HEK293 (cell line): ENCODE data around the gene MYEF2.

Experiments used
- BCL11A ChIP-seq: fragments of 450-650 bp; formaldehyde crosslinking; IDR thresholded peaks from 2 replicates; pipeline ENCODE4 v1.5.1; 2016; ENCODE audit warnings: low read depth, missing biosample characterization, missing genetic modification characterization
- KLF7 ChIP-seq: fragments of 450-650 bp; formaldehyde crosslinking; IDR thresholded peaks from 2 replicates; pipeline ENCODE4 v1.5.1; 2016; ENCODE audit warnings: missing biosample characterization, missing genetic modification characterization, borderline replicate concordance
- REPIN1 ChIP-seq: fragments of 450-650 bp; formaldehyde crosslinking; IDR thresholded peaks from 2 replicates; pipeline ENCODE4 v1.5.1; 2017; ENCODE audit warnings: missing biosample characterization, missing genetic modification characterization, low read depth
- SP2 ChIP-seq: fragments of 450-650 bp; formaldehyde crosslinking; IDR thresholded peaks from 2 replicates; pipeline ENCODE4 v1.5.1; 2016; ENCODE audit warnings: missing biosample characterization, missing genetic modification characterization
- TCF7L2 ChIP-seq: IDR thresholded peaks from 2 replicates; pipeline ENCODE4 v1.6.1; 2011; ENCODE audit warnings: low read depth, mild to moderate bottlenecking, inconsistent platforms, low read length, moderate library complexity, borderline replicate concordance
- ZBTB20 ChIP-seq: fragments of 450-650 bp; formaldehyde crosslinking; IDR thresholded peaks from 2 replicates; pipeline ENCODE4 v1.5.1; 2016; ENCODE audit warnings: missing biosample characterization, missing genetic modification characterization
- ZNF311 ChIP-seq: fragments of 450-650 bp; formaldehyde crosslinking; IDR thresholded peaks from 2 replicates; pipeline ENCODE4 v1.5.1; 2017; ENCODE audit warnings: missing biosample characterization, missing genetic modification characterization, borderline replicate concordance
- TF ChIP-seq, protein P1 (sequence below): fragments of 450-650 bp; formaldehyde crosslinking; IDR thresholded peaks from 2 replicates; pipeline ENCODE4 v1.5.1; 2016; ENCODE audit warnings: missing biosample characterization, missing genetic modification characterization
- TF ChIP-seq, protein P2 (sequence below): sonication (generic); formaldehyde crosslinking; IDR thresholded peaks from 2 replicates; pipeline ENCODE4 v1.8.1; 2022; ENCODE audit warnings: mild to moderate bottlenecking, moderate library complexity, missing genetic modification reagents
- TF ChIP-seq, protein P3 (sequence below): fragments of 450-650 bp; IDR thresholded peaks from 2 replicates; pipeline ENCODE4 v1.5.1; 2018; ENCODE audit warnings: missing biosample characterization, missing genetic modification characterization
- TF ChIP-seq, protein P4 (sequence below): fragments of 450-650 bp; formaldehyde crosslinking; IDR thresholded peaks from 2 replicates; pipeline ENCODE4 v1.5.1; 2016; ENCODE audit warnings: missing biosample characterization, missing genetic modification characterization, low read depth

DNA sequence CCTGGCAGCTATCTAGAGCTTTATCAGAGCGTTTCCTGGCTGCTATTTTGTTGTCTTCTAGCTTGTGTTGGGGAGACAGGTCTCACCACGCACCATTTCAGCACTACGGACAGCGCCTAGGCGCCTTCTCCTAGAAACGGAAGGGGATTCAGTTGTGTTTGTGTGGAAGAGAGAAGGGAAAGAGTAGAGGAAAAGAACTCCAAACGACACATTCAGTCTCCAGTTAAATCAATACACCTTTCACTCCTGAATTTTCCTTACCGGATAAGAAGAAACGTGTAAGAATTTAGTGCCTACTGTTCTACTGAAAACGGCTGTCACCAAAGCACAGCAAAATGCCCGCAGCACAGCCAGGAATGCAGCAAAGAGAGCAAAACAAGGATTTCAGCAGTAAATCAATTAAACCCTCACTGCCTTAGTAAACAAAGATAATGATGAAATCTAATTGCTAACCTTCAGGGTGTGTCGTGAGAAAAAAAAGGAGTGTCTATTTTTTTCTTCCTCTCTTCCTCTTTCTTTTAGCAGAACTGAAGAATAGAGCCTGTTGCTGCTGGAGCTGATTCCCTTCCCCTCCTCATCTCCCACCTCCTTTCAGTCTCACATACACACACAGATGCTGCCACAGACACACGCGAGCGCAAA is 13.0 kb upstream of the MYEF2 start:
- TF ChIP-seq BCL11A (tag by site-specific recombination) (no peak), TCF7L2 (no peak), KLF7 (no peak), REPIN1 (tag by site-specific recombination) (no peak), SP2 (tag by site-specific recombination) (no peak), ZBTB20 (tag by site-specific recombination) (no peak), ZNF311 (tag by site-specific recombination) (no peak)
- TF ChIP-seq, protein P1, sequence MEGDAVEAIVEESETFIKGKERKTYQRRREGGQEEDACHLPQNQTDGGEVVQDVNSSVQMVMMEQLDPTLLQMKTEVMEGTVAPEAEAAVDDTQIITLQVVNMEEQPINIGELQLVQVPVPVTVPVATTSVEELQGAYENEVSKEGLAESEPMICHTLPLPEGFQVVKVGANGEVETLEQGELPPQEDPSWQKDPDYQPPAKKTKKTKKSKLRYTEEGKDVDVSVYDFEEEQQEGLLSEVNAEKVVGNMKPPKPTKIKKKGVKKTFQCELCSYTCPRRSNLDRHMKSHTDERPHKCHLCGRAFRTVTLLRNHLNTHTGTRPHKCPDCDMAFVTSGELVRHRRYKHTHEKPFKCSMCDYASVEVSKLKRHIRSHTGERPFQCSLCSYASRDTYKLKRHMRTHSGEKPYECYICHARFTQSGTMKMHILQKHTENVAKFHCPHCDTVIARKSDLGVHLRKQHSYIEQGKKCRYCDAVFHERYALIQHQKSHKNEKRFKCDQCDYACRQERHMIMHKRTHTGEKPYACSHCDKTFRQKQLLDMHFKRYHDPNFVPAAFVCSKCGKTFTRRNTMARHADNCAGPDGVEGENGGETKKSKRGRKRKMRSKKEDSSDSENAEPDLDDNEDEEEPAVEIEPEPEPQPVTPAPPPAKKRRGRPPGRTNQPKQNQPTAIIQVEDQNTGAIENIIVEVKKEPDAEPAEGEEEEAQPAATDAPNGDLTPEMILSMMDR: no peak
- TF ChIP-seq, protein P2, sequence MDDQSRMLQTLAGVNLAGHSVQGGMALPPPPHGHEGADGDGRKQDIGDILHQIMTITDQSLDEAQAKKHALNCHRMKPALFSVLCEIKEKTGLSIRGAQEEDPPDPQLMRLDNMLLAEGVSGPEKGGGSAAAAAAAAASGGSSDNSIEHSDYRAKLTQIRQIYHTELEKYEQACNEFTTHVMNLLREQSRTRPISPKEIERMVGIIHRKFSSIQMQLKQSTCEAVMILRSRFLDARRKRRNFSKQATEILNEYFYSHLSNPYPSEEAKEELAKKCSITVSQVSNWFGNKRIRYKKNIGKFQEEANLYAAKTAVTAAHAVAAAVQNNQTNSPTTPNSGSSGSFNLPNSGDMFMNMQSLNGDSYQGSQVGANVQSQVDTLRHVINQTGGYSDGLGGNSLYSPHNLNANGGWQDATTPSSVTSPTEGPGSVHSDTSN (CRISPR knock-in tag): no peak
- TF ChIP-seq, protein P3, sequence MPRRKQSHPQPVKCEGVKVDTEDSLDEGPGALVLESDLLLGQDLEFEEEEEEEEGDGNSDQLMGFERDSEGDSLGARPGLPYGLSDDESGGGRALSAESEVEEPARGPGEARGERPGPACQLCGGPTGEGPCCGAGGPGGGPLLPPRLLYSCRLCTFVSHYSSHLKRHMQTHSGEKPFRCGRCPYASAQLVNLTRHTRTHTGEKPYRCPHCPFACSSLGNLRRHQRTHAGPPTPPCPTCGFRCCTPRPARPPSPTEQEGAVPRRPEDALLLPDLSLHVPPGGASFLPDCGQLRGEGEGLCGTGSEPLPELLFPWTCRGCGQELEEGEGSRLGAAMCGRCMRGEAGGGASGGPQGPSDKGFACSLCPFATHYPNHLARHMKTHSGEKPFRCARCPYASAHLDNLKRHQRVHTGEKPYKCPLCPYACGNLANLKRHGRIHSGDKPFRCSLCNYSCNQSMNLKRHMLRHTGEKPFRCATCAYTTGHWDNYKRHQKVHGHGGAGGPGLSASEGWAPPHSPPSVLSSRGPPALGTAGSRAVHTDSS (tag by site-specific recombination): no peak
- TF ChIP-seq, protein P4, sequence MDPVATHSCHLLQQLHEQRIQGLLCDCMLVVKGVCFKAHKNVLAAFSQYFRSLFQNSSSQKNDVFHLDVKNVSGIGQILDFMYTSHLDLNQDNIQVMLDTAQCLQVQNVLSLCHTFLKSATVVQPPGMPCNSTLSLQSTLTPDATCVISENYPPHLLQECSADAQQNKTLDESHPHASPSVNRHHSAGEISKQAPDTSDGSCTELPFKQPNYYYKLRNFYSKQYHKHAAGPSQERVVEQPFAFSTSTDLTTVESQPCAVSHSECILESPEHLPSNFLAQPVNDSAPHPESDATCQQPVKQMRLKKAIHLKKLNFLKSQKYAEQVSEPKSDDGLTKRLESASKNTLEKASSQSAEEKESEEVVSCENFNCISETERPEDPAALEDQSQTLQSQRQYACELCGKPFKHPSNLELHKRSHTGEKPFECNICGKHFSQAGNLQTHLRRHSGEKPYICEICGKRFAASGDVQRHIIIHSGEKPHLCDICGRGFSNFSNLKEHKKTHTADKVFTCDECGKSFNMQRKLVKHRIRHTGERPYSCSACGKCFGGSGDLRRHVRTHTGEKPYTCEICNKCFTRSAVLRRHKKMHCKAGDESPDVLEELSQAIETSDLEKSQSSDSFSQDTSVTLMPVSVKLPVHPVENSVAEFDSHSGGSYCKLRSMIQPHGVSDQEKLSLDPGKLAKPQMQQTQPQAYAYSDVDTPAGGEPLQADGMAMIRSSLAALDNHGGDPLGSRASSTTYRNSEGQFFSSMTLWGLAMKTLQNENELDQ: no peak
